Hypothalamus (tissue), 51 donors: ENCODE results near the gene CASKIN1.
"Not testable (repeated sequence)": the region's sequence is repeated elsewhere in the genome, so short reads cannot be mapped to it uniquely, and the experiment has no call there.

ENCODE experiments used
- DNase-seq, 51 donors: peaks; one replicate each; lab custom pipeline; 2025; lab: John Stamatoyannopoulos, UW

Gene CASKIN1

DNA sequence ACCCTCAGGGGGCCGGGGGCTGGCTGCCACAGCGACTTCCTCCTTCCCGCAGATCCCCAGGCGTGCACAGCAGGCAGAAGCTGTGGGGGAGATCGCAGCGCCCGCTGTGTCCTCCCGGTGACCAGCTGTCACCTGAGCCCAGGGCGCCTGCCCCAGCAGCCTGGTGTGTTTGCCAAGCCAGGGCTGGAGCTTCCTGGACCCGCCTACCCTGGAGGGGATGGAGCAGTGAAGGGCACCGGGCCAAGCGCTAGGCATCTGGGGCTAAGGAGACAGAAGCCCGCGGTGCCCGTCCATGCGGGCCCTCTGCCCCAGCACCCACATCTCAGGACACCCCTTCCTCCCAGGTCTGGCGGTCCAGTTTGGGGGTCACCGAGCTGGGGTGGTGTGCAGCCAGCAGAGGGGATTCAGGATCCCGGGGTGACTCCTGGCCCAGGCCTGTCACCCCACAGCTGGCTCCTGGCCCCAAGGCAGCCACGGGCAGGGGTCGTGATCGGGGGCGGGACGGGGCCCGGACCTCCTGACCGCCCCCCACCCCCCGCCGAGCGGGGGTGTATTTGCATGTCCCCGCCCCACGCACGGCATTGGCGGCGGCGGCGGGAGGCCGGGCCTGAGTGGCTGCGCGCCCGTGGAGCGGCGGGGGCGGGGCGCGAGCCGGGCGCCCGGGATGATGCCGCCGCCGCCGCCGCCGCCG is 48.3 kb downstream of the CASKIN1 start, which contains the start of gene RAB26:
Gene RAB26, plus strand, starts transcription at position 645 of the 691 bp plus-strand sequence. CDS start 159 bp downstream, outside the sequence.
- DNase-seq = peak in 37 of 51 donors; percentile 17 to 82 (median 59)

DNA sequence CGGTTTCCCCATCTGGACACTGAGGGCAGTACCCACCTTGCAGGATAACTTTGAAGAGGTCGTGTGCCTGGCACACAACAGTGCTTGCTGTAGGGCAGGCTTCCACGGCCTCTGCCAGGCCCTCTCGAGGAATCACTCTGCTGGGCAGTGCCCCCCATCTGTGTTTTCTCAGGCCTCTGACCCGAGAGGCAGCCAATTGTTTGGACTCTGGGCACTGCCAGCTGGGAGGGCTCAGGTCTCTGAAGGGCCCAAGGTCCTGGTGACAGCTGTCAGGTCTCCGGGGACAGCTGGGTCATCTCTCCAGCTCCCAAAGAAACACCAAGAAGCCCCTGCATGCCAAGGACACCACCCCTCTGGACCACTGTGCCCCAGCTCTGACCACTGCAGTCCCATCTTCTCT is 49.0 kb downstream of the CASKIN1 start:
- no peak for DNase-seq

- DNase-seq = no peak
These were observed 50.6 kb downstream of the CASKIN1 start for GRCh38 chr16:2145843-2146242.

DNA sequence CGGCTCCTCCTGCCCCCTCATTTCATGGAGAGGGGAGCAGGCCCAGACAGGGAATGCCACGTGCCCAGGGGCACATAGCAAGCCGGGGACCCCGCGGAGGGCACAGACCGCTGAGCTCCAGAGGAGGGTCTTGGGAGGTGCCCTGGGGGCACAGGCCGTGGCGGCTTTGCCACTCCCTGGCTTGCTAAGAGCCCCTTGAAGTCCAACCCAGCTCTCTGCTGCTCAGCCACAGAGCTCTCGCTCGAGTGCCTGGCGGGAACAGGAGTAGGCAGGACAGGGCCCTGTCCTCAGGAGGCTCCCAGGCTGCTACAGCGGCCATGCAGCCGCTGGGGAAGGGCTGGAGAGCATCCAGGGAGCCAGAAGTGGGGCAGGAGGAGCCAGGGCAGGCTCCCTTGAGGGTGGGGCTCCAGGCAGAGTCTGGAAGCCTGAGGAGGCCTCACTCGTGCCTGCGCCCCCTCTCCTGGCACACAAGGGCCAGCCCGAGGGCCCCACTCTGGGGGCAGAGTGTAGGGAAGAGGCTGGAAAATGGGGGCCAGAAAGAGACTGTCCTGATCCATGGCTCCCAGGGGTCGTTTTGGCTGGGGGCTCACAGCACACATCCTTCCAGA is 52.4 kb downstream of the CASKIN1 start:
- DNase-seq = no peak

DNA sequence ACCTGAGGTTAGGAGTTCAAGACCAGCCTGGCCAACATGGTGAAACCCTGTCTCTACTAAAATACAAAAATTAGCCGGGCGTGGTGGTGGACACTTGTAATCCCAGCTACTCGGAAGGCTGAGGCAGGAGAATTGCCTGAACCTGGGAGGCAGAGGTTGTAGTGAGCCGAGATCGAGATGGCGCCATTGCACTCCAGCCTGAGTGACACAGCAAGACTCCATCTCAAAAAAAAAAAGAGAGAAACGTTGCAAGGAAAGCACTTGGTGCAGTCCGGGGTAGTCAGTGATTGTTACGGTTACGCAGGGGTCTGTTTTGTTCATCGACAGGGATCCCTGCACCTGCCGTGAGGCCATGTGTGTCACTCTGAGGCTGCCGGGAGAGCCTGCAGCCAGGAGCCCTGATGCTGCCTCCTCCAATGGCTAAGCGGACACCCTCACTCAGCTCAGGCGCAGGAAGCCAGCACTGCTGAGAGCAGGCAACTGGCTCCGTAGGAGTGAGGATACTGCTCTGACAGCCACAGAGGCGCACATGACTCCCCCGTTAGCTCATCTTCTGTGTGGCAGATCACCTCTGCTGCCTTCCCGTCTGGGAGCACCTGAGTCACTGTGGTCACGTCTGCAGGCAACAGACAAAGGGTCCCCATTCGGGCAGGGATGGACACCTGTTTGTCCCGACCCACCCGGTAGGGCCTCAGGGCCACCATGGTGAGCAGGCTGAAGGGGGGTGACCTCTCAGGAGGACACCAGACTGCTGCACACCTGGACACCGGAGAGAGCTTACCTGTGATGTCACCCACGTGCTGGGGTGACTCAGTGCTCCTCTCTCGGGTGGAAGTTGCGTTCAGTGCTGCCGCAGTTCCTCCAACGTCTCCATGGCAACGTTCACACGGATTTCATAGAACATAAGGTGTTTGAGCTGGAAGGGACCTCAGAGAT is 53.2 kb downstream of the CASKIN1 start:
- DNase-seq = peak in 16 of 51 donors; percentile 15 to 88 (median 44)

GRCh38 chr16:2135770-2136490 is 60.5 kb downstream of the CASKIN1 start, which contains the start of gene PKD1:
Gene PKD1 (minus strand): TSS chr16:2135898. CDS start chr16:2135689, 209 bp downstream.
- DNase-seq = peak in 47 of 51 donors; percentile 31 to 96 (median 85)

GRCh38 chr16:2135071-2135470 is 61.3 kb downstream of the CASKIN1 start:
- DNase-seq = peak in 2 of 51 donors; percentile 19 to 27

- not testable (repeated sequence) for DNase-seq
These were observed 62.6 kb downstream of the CASKIN1 start for GRCh38 chr16:2133797-2134196.

DNA sequence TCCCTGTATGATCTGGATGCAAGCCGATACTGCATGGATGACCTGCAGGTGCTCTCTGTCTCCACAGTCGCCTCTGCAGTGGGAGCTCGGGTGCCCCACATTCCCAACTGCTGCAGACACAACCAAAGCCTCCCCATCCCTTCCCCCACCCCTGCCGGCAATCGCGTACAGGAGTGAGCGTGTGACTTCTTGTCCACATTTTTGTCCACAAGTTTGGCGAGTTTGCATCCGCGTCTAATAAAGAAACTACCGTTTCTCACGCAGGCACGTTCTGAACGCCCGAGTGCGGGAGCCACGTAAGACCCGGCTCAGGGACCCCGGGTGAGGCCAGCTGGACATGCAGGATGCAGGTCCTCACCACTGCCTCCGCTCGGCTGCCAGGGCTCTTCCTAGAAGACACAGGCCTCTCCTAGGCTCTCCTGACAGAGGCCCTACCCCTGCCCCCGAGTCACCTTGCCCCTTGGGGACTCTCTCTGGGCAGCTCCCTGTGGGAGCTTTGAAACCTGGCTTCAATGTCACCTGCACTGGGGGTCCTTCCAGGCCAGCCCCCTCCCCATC is 66.4 kb downstream of the CASKIN1 start:
- DNase-seq = not testable (repeated sequence)

DNA sequence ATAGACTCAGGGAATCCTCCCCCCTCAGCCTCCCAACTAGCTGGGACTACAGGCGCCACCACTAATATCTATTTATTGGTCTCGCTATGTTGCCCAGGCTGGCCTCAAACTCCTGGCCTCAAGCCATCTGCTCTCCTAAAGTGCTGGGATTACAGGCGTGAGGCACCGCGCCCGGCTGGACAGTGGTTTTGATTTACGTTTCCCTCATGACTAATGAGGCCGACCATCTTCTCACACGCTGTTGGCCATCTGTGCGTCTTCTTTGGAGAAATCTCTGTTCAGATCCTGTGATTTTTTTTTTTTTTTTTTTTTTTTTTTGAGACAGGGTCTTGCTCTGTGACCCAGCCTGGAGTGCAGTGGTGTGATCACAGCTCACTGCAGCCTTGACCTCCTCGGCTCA is 67.2 kb downstream of the CASKIN1 start:
- DNase-seq = not testable (repeated sequence)

DNA sequence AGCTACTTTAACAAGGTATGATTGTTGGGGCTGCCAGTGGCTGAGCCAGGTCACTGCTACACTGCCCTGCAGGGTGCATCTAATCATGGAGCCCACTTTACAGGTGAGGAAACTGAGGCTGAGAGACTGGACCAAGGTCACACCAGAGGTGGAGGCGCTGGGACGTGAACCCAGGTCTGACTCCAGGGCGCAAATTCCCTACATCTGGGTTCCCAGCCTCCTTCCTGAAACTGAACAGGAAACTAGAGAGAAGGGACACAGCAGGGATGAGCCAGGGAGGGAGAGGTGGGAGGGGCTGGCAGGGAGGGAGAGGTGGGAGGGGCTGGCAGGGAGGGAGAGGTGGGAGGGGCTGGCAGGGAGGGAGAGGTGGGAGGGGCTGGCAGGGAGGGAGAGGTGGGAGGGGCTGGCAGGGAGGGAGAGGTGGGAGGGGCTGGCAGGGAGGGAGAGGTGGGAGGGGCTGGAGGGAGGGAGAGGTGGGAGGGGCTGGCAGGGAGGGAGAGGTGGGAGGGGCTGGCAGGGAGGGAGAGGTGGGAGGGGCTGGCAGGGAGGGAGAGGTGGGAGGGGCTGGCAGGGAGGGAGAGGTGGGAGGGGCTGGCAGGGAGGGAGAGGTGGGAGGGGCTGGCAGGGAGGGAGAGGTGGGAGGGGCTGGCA is 68.7 kb downstream of the CASKIN1 start:
- peak in 1 of 51 donors; percentile 17 for DNase-seq
